HG02798 (cell line): ENCODE measurements around the gene THOC3.
"Not testable (repeated sequence)": the region's sequence is repeated elsewhere in the genome, so short reads cannot be mapped to it uniquely, and the experiment has no call there.

Experiments
- ATAC-seq: cut with Tn5 transposase; IDR thresholded peaks from one replicate; pipeline ENCODE4 v1.9.1; 2021; ENCODE audit warnings: mild to moderate bottlenecking; ENCODE audit not compliant: unreplicated experiment, poor library complexity

The THOC3 gene

GRCh38 chr5:175948329-175949108 lies 19.6 kb downstream of the THOC3 start:
- not testable (repeated sequence) for ATAC-seq

GRCh38 chr5:175943253-175943652 lies 24.9 kb downstream of the THOC3 start:
- not testable (repeated sequence) for ATAC-seq

- ATAC-seq, result not testable (repeated sequence)
Measured at GRCh38 chr5:175940632-175941031, 27.5 kb downstream of the THOC3 start.

- not testable (repeated sequence) for ATAC-seq
Measured at GRCh38 chr5:175938489-175938888, 29.6 kb downstream of the THOC3 start.

GRCh38 chr5:175928752-175929151 lies 39.4 kb downstream of the THOC3 start:
- not testable (repeated sequence) for ATAC-seq

- not testable (repeated sequence) for ATAC-seq
Measured at GRCh38 chr5:175925106-175925505, 43.0 kb downstream of the THOC3 start.

GRCh38 chr5:175922192-175922885 lies 45.8 kb downstream of the THOC3 start:
- ATAC-seq, result no peak

- no peak for ATAC-seq
Measured at GRCh38 chr5:175921061-175921730, 46.9 kb downstream of the THOC3 start.

GRCh38 chr5:175920231-175920811 lies 47.8 kb downstream of the THOC3 start:
- no peak for ATAC-seq

- peak; percentile 67 for ATAC-seq
Measured at GRCh38 chr5:175915066-175916037, 52.8 kb downstream of the THOC3 start.

GRCh38 chr5:175913835-175914672 lies 54.1 kb downstream of the THOC3 start:
- not testable (repeated sequence) for ATAC-seq

- ATAC-seq, result not testable (repeated sequence)
Measured at GRCh38 chr5:175910072-175910471, 58.0 kb downstream of the THOC3 start.
